SU-DHL-6 (cell line): Measurements from ENCODE around the gene PIGN.

Experiments
- H2AFZ ChIP-seq: fragments of 200-600 bp; sonication (generic); 2 replicates; pipeline ENCODE4 v1.6.1; 2014; ENCODE audit warnings: low read depth, mild to moderate bottlenecking, moderate library complexity, mixed read lengths, antibody characterized with exemption, low read length; ENCODE audit not compliant: severe bottlenecking
- H3F3A ChIP-seq: fragments of 200-600 bp; shearing (Covaris generic); 2 replicates; pipeline ENCODE4 v1.6.0; 2016; ENCODE audit warnings: antibody characterized with exemption, mild to moderate bottlenecking; ENCODE audit not compliant: insufficient read depth
- H3K27ac ChIP-seq: fragments of 200-600 bp; sonication (generic); 2 replicates; pipeline ENCODE4 v1.5.1; 2016; ENCODE audit warnings: low read depth, mild to moderate bottlenecking, low read length, moderate library complexity, mixed read lengths
- H3K27me3 ChIP-seq: fragments of 200-600 bp; sonication (generic), shearing (Covaris generic); 2 replicates; pipeline ENCODE4 v1.6.0; 2014; ENCODE audit warnings: mild to moderate bottlenecking, low read length
- H3K36me3 ChIP-seq: fragments of 200-600 bp; sonication (generic); 2 replicates; pipeline ENCODE4 v1.6.1; 2014; ENCODE audit warnings: mild to moderate bottlenecking, low read length, mixed read lengths
- H3K4me2 ChIP-seq: fragments of 300-600, 200-600 bp; shearing (Covaris generic), sonication (generic); 2 replicates; pipeline ENCODE4 v1.6.0; 2014; ENCODE audit warnings: low read length, low read depth, mild to moderate bottlenecking; ENCODE audit not compliant: poor library complexity, severe bottlenecking
- H3K4me3 ChIP-seq: fragments of 200-600 bp; sonication (generic); 2 replicates; pipeline ENCODE4 v1.5.1; 2014; ENCODE audit warnings: antibody characterized with exemption, low read length, mild to moderate bottlenecking, mixed read lengths; ENCODE audit not compliant: insufficient read depth, poor library complexity, severe bottlenecking
- H3K79me2 ChIP-seq: fragments of 200-600 bp; sonication (generic); 2 replicates; pipeline ENCODE4 v1.6.1; 2014; ENCODE audit warnings: mild to moderate bottlenecking, low read length, moderate library complexity; ENCODE audit not compliant: insufficient read depth
- H3K9ac ChIP-seq: fragments of 200-600 bp; sonication (generic); 2 replicates; pipeline ENCODE4 v1.7.0; 2014; ENCODE audit warnings: mild to moderate bottlenecking, low read length
- H3K9me2 ChIP-seq: fragments of 200-600 bp; sonication (generic); replicated peaks from 2 replicates; pipeline ENCODE4 v1.6.1; 2014; ENCODE audit warnings: low read length; ENCODE audit not compliant: insufficient read depth
- H3K9me3 ChIP-seq: fragments of 200-600 bp; sonication (generic); 2 replicates; pipeline ENCODE4 v1.6.1; 2014; ENCODE audit warnings: low read length, mixed read lengths; ENCODE audit not compliant: insufficient read depth
- H4K20me1 ChIP-seq: fragments of 200-600 bp; sonication (generic); 2 replicates; pipeline ENCODE4 v1.6.1; 2014; ENCODE audit warnings: low read depth, mild to moderate bottlenecking, antibody characterized with exemption, low read length, moderate library complexity, mixed read lengths
- CTCF ChIP-seq: fragments of 200-600 bp; sonication (generic); IDR thresholded peaks from one replicate; pipeline ENCODE4 v1.5.1; 2017; ENCODE audit warnings: antibody characterized with exemption, mild to moderate bottlenecking, low read length, moderate library complexity; ENCODE audit not compliant: insufficient read depth, poor library complexity, severe bottlenecking
- EZH2phosphoT487 ChIP-seq: fragments of 200-600 bp; sonication (generic), shearing (Covaris generic); conservative IDR thresholded peaks from 2 replicates; pipeline ENCODE4 v1.6.1; 2018; ENCODE audit warnings: mild to moderate bottlenecking, antibody characterized with exemption, low read length, moderate library complexity, mixed read lengths

PIGN gene

GRCh38 chr18:62089174-62089573 is 97.7 kb downstream of the PIGN start:
- peaks cover 15% of the 10 kb centered on the region; the same call in 1 of the 2 replicates for H3K36me3 ChIP-seq
- no peak overlapping the region for H3K9ac ChIP-seq
- no peaks in the 10 kb centered on the region for H3F3A ChIP-seq
- no peak overlapping the region for H3K4me2 ChIP-seq
- no peaks in the 10 kb centered on the region for H4K20me1 ChIP-seq
- TF ChIP-seq EZH2phosphoT487 (no peak), CTCF (no peak)
- H3K27me3 ChIP-seq: no peaks in the 10 kb centered on the region
- H3K4me3 ChIP-seq: no peak overlapping the region
- H2AFZ ChIP-seq: no peak overlapping the region
- no peaks in the 10 kb centered on the region for H3K79me2 ChIP-seq
- no peaks in the 10 kb centered on the region for H3K9me3 ChIP-seq
- H3K9me2 ChIP-seq: no peaks in the 10 kb centered on the region
- no peak overlapping the region for H3K27ac ChIP-seq

GRCh38 chr18:62088156-62088555 is 98.7 kb downstream of the PIGN start:
- Histone ChIP-seq H3K27me3 (no peaks in the 10 kb centered on the region), H2AFZ (no peak overlapping the region), H4K20me1 (no peaks in the 10 kb centered on the region), H3F3A (no peaks in the 10 kb centered on the region), H3K9ac (no peak overlapping the region), H3K4me3 (no peak overlapping the region), H3K79me2 (no peaks in the 10 kb centered on the region), H3K9me2 (no peaks in the 10 kb centered on the region), H3K27ac (no peak overlapping the region), H3K9me3 (no peaks in the 10 kb centered on the region), H3K4me2 (no peak overlapping the region), H3K36me3 (peaks cover 10% of the 10 kb centered on the region; the same call in 1 of the 2 replicates)
- no peak for TF ChIP-seq EZH2phosphoT487
- no peak for TF ChIP-seq CTCF

- peaks cover 10% of the 10 kb centered on the region; the same call in 1 of the 2 replicates for H3K36me3 ChIP-seq
- H3F3A ChIP-seq: no peaks in the 10 kb centered on the region
- no peak overlapping the region for H3K4me2 ChIP-seq
- no peak overlapping the region for H2AFZ ChIP-seq
- no peaks in the 10 kb centered on the region for H3K9me2 ChIP-seq
- no peak for TF ChIP-seq CTCF
- no peak for TF ChIP-seq EZH2phosphoT487
- no peak overlapping the region for H3K27ac ChIP-seq
- no peak overlapping the region for H3K9ac ChIP-seq
- no peaks in the 10 kb centered on the region for H3K79me2 ChIP-seq
- no peaks in the 10 kb centered on the region for H3K9me3 ChIP-seq
- no peaks in the 10 kb centered on the region for H4K20me1 ChIP-seq
- no peaks in the 10 kb centered on the region for H3K27me3 ChIP-seq
- no peak overlapping the region for H3K4me3 ChIP-seq
Observed at GRCh38 chr18:62085756-62086155, 101.1 kb downstream of the PIGN start.
